WTC11 (cell line): ENCODE measurements around the gene ZNRF1.

Experiments
- CTCF ChIP-seq: fragments of 200-600 bp; IDR thresholded peaks from 2 replicates; pipeline ENCODE4 v1.8.0; 2022; ENCODE audit warnings: antibody characterized with exemption
- NR1H2 ChIP-seq: sonication (generic); formaldehyde crosslinking; IDR thresholded peaks from 2 replicates; pipeline ENCODE4 v1.9.0; 2021; ENCODE audit warnings: mild to moderate bottlenecking, moderate library complexity, missing genetic modification reagents
- NR2C2 ChIP-seq: sonication (generic); formaldehyde crosslinking; IDR thresholded peaks from 2 replicates; pipeline ENCODE4 v1.8.0; 2022; ENCODE audit warnings: mild to moderate bottlenecking, missing genetic modification reagents
- ZNF121 ChIP-seq: sonication (generic); formaldehyde crosslinking; IDR thresholded peaks from 2 replicates; pipeline ENCODE4 v1.8.0; 2023; ENCODE audit warnings: missing genetic modification reagents
- ZSCAN18 ChIP-seq: fragments of 250-450 bp; sonication (Bioruptor Pico); IDR thresholded peaks from 2 replicates; pipeline ENCODE4 v2.1.2; 2022; ENCODE audit warnings: mild to moderate bottlenecking, moderate library complexity

DNA sequence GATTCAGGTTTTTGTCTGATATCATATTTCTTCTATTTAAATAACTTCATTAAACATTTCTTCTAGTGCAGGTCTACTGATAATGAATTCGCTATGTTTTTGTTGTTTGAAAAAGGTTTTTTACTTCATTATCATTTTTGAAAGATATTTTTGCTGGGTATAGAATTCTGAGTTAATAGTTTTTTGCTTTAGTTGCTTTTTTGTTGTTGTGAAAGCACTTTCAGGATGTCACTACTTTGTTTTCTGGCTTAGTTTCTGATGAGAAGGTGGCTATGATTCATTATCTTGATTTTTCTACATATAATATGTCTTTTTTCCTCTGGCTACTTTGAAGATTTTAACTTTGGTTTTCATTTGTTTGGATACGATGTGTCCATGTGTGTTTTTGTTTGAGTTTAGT lies 153.0 kb downstream of the ZNRF1 start:
- TF ChIP-seq ZSCAN18 (CRISPR knock-in tag) (no peak), ZNF121 (CRISPR knock-in tag) (no peak), CTCF (no peak), NR1H2 (no peak), NR2C2 (no peak)
